Trophoblast cell (in vitro differentiated cells and primary cell): Measurements from ENCODE around the gene STPG4.

Source experiments
- DNase-seq, 2 donors: peaks; one replicate each; pipeline ENCODE4 v3.0.0-alpha.2; 2016
- H2AFZ ChIP-seq: 2 replicates; pipeline ENCODE4 v1.6.1; 2013; ENCODE audit warnings: low read length, moderate library complexity, mild to moderate bottlenecking; ENCODE audit not compliant: insufficient read depth, poor library complexity
- H2AK5ac ChIP-seq: 2 replicates; pipeline ENCODE4 v1.6.1; 2013; ENCODE audit warnings: mild to moderate bottlenecking, low read length
- H2BK120ac ChIP-seq: 2 replicates; pipeline ENCODE4 v1.6.1; 2013; ENCODE audit warnings: low read length, mild to moderate bottlenecking, moderate library complexity; ENCODE audit not compliant: insufficient read depth, poor library complexity
- H2BK12ac ChIP-seq: 2 replicates; pipeline ENCODE4 v1.6.1; 2013; ENCODE audit warnings: mild to moderate bottlenecking, low read length, moderate library complexity
- H2BK5ac ChIP-seq: 2 replicates; pipeline ENCODE4 v1.6.1; 2013; ENCODE audit warnings: low read length, low read depth, moderate library complexity, mild to moderate bottlenecking; ENCODE audit not compliant: poor library complexity
- H3K14ac ChIP-seq: 2 replicates; pipeline ENCODE4 v1.6.1; 2013; ENCODE audit warnings: mild to moderate bottlenecking, low read length
- H3K18ac ChIP-seq: 2 replicates; pipeline ENCODE4 v1.6.1; 2013; ENCODE audit warnings: mild to moderate bottlenecking, low read length
- H3K23ac ChIP-seq: 2 replicates; pipeline ENCODE4 v1.6.1; 2013; ENCODE audit warnings: low read length
- H3K27ac ChIP-seq: 2 replicates; pipeline ENCODE4 v1.5.1; 2013; ENCODE audit warnings: low read depth, mild to moderate bottlenecking, inconsistent platforms, low read length, moderate library complexity
- H3K27me3 ChIP-seq: 2 replicates; pipeline ENCODE4 v1.6.1; 2013; ENCODE audit warnings: inconsistent platforms, mild to moderate bottlenecking, low read length, moderate library complexity; ENCODE audit not compliant: insufficient read depth
- H3K36me3 ChIP-seq, 2 experiments: 1 replicate in 1 of 2; 2 replicates in 1 of 2; pipeline ENCODE4 v1.6.1; 2013; ENCODE audit warnings: low read length in 2 of 2, mild to moderate bottlenecking in 2 of 2, moderate library complexity in 1 of 2; ENCODE audit not compliant: insufficient read depth in 2 of 2, control insufficient read depth in 1 of 2
- H3K4ac ChIP-seq: 2 replicates; pipeline ENCODE4 v1.6.1; 2013; ENCODE audit warnings: low read depth, mild to moderate bottlenecking, low read length, moderate library complexity
- H3K4me1 ChIP-seq, 2 experiments: 1 replicate in 1 of 2; 2 replicates in 1 of 2; pipeline ENCODE4 v1.6.1; 2013; ENCODE audit warnings: low read length in 2 of 2, mild to moderate bottlenecking in 2 of 2, moderate library complexity in 1 of 2; ENCODE audit not compliant: insufficient read depth in 2 of 2, control insufficient read depth in 1 of 2
- H3K4me2 ChIP-seq: 2 replicates; pipeline ENCODE4 v1.6.1; 2013; ENCODE audit warnings: inconsistent platforms, mild to moderate bottlenecking, low read length, moderate library complexity
- H3K4me3 ChIP-seq: 2 replicates; pipeline ENCODE4 v1.5.1; 2013; ENCODE audit warnings: mild to moderate bottlenecking, low read depth, low read length, inconsistent platforms
- H3K79me1 ChIP-seq: one replicate; pipeline ENCODE4 v1.6.1; 2013; ENCODE audit warnings: low read length
- H3K79me2 ChIP-seq: 2 replicates; pipeline ENCODE4 v1.6.1; 2013; ENCODE audit warnings: low read length, mild to moderate bottlenecking; ENCODE audit not compliant: control insufficient read depth, insufficient read depth, poor library complexity
- H3K9ac ChIP-seq: 2 replicates; pipeline ENCODE4 v1.6.1; 2013; ENCODE audit warnings: mild to moderate bottlenecking, low read length
- H3K9me3 ChIP-seq: 2 replicates; pipeline ENCODE4 v1.6.1; 2013; ENCODE audit warnings: low read depth, mild to moderate bottlenecking, control low read depth, inconsistent platforms, low read length; ENCODE audit not compliant: insufficient read depth
- H4K12ac ChIP-seq: 2 replicates; pipeline ENCODE4 v1.6.1; 2013; ENCODE audit warnings: low read depth, mild to moderate bottlenecking, low read length, moderate library complexity
- H4K8ac ChIP-seq: 2 replicates; pipeline ENCODE4 v1.6.1; 2013; ENCODE audit warnings: low read depth, mild to moderate bottlenecking, low read length, moderate library complexity
- H4K91ac ChIP-seq: one replicate; pipeline ENCODE4 v1.6.1; 2013; ENCODE audit warnings: low read depth, mild to moderate bottlenecking, low read length, moderate library complexity
- WGBS: extraction: QIAGEN DNeasy Blood & Tissue Kit; methylation state at CpG from one replicate; pipeline ENCODE4 v1.1.7; 2013; ENCODE audit warnings: missing lambda C conversion rate; ENCODE audit not compliant: insufficient read length, insufficient coverage; ENCODE audit errors: extremely low coverage; 5-methylcytosine and 5-hydroxymethylcytosine counted together

Gene STPG4

DNA sequence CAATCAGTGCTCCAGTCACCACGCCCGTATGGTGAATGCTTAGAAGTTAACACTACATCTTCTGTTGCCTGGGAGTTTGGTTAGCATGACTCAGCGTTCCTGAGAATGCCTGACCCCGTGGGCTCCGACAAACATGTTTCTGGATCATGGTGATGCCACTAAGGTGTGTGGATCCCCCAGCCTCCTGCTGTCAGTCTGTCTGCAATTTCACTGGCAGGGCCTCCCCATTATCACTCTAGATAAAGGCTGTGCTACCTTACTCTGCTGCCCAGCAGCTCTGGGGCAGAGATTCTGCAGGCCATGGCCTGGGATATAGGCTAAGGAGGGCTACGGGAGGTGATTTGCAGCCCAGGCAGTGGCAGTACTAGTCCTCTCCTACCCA lies 66.0 kb downstream of the STPG4 start:
- no peak overlapping the region for H3K4me2 ChIP-seq
- H3K27me3 ChIP-seq: no peaks in the 10 kb centered on the region
- H2BK12ac ChIP-seq: peak overlapping the region; percentile 87
- peak overlapping the region; percentile 90 for H2AK5ac ChIP-seq
- no peak overlapping the region for H3K4me3 ChIP-seq
- no peaks in the 10 kb centered on the region for H3K9me3 ChIP-seq
- H2AFZ ChIP-seq: peak overlapping the region; percentile 81
- peaks cover 28 to 33% of the 10 kb centered on the region in 2 experiments for H3K4me1 ChIP-seq
- no CpG with 5 or more reads among the region's 6 CpGs for WGBS
- peak overlapping the region; percentile 92 for H3K18ac ChIP-seq
- no peaks in the 10 kb centered on the region for H3K36me3 ChIP-seq
- peaks cover 38% of the 10 kb centered on the region for H3K79me1 ChIP-seq
- H3K9ac ChIP-seq: no peak overlapping the region
- peak overlapping the region; percentile 40 for H4K12ac ChIP-seq
- H3K23ac ChIP-seq: no peak overlapping the region
- H4K91ac ChIP-seq: peak overlapping the region; percentile 86
- H4K8ac ChIP-seq: peak overlapping the region; percentile 33
- H2BK5ac ChIP-seq: peak overlapping the region; percentile 70
- H3K4ac ChIP-seq: peak overlapping the region; percentile 39
- peak overlapping the region; percentile 53 for H3K27ac ChIP-seq
- peak overlapping the region; percentile 70 for H3K14ac ChIP-seq
- H3K79me2 ChIP-seq: peaks cover 9% of the 10 kb centered on the region
- peak in 1 of 2 donors; percentile 48 for DNase-seq
- peak overlapping the region; percentile 90 for H2BK120ac ChIP-seq

DNA sequence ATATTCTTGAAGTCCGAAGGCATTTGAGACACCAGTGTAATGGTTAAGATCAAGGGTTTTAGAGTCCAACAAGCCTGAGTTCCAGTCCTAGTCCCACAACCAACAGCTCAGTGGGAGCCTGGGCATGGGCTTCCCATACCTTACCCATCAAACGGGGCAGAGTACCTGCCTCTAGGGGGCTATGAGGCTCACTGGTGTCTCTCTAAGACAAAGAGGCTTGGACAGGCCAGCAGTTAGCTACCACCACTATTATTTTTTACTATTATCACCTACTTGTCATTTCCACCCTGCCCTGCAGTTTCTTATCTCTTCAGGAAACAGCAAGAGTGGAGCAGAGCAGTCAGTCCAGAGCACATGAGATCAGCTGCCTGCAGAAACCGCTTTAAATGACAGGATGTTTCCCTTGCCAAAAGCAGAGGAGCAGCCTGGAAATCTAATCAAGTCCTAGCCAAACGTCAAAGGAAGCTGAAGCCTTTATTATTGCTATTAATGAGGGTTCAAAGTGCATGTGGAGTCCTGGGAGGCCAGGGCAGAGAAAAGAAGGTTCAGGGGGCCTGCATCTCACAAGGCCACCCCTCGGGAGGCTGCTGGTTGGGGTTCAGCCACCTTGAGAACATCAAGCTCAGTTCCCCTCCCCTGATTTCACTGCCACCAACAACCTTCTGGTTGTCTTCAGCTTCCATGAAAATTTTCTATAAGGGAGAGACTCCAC lies 66.6 kb downstream of the STPG4 start:
- WGBS: no CpG with 5 or more reads among the region's 5 CpGs
- H2BK12ac ChIP-seq: peak overlapping the region; percentile 91
- peak overlapping the region; percentile 72 for H2BK5ac ChIP-seq

DNA sequence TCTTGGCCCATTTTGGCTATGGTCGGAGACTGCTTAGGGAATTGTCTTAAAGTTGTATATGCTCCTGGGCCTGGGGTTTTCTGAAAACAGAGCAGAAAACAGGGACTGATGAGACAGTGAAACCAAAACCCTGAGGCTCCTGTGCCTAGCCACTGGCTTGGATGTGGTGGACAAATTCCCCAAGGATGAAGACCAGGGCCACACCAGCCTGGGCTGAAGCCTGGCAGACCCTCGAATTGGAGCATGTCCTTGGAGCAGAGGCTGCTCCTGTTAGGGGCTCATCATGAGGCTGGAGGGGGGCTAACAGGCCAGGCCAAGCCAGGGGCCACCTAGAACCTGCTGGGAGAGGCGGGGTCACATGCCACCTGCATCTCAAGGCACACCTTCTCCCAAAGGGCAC lies 68.1 kb downstream of the STPG4 start:
- Histone ChIP-seq H3K9ac (no peak overlapping the region), H2AK5ac (peak overlapping the region; percentile 94)

More for the DNA sequence above, 66.6 kb downstream of the STPG4 start:
- Histone ChIP-seq H3K14ac (peak overlapping the region; percentile 85), H3K4me1 (peaks cover 28 to 33% of the 10 kb centered on the region in 2 experiments), H3K27me3 (no peaks in the 10 kb centered on the region), H2AK5ac (peak overlapping the region; percentile 90), H4K12ac (peak overlapping the region; percentile 31), H3K18ac (peak overlapping the region; percentile 21), H4K91ac (peak overlapping the region; percentile 86), H3K4ac (peak overlapping the region; percentile 23), H3K79me1 (peaks cover 39% of the 10 kb centered on the region), H3K23ac (no peak overlapping the region), H3K9ac (no peak overlapping the region), H3K9me3 (no peaks in the 10 kb centered on the region), H3K27ac (peak overlapping the region; percentile 53), H4K8ac (peak overlapping the region; percentile 33), H2BK120ac (peak overlapping the region; percentile 90), H3K36me3 (no peaks in the 10 kb centered on the region), H3K4me3 (no peak overlapping the region), H3K4me2 (no peak overlapping the region), H2AFZ (peak overlapping the region; percentile 79), H3K79me2 (peaks cover 9% of the 10 kb centered on the region)
- DNase-seq: no peak

DNA sequence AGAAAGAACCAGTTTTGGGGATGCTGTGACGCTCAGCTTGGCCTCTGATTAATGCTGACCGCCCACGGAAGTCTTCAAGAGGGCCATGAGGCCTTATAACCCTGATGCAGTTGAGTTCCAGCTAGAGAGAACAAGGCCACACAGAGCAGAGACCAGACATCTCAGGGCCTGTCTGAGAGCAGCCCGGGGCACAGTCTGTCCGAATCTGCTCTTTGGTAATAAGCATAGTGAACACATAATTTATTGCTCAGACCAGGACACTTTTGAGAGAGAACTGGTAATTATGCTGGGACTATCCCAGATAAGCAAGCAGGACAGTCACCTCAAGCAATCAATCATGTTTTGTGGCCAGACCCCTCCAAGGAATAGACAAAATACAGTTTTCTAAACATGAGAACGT lies 68.5 kb downstream of the STPG4 start:
- Histone ChIP-seq H2AK5ac (no peak overlapping the region), H4K8ac (no peak overlapping the region), H3K4ac (no peak overlapping the region), H2AFZ (no peak overlapping the region), H3K4me1 (peaks cover 28 to 33% of the 10 kb centered on the region in 2 experiments), H3K9ac (no peak overlapping the region), H3K23ac (no peak overlapping the region), H2BK12ac (no peak overlapping the region), H2BK120ac (peak overlapping the region; percentile 90), H3K79me2 (peaks cover 9% of the 10 kb centered on the region), H2BK5ac (no peak overlapping the region), H4K12ac (no peak overlapping the region), H4K91ac (peak overlapping the region; percentile 85), H3K4me3 (no peak overlapping the region), H3K36me3 (no peaks in the 10 kb centered on the region), H3K9me3 (no peaks in the 10 kb centered on the region), H3K79me1 (peaks cover 39% of the 10 kb centered on the region), H3K27me3 (no peaks in the 10 kb centered on the region), H3K14ac (peak overlapping the region; percentile 62), H3K27ac (peak overlapping the region; percentile 89), H3K4me2 (no peak overlapping the region), H3K18ac (no peak overlapping the region)
- no peak for DNase-seq
- WGBS: no CpG with 5 or more reads among the region's 6 CpGs

More for the DNA sequence above, 68.1 kb downstream of the STPG4 start:
- Histone ChIP-seq H3K27me3 (no peaks in the 10 kb centered on the region), H2BK12ac (peak overlapping the region; percentile 93), H3K4me2 (no peak overlapping the region), H3K9me3 (no peaks in the 10 kb centered on the region), H2AFZ (no peak overlapping the region), H3K27ac (peak overlapping the region; percentile 89), H2BK5ac (peak overlapping the region; percentile 82), H3K79me1 (peaks cover 39% of the 10 kb centered on the region), H4K8ac (peak overlapping the region; percentile 65), H3K4me3 (no peak overlapping the region), H3K4ac (peak overlapping the region; percentile 44), H3K23ac (no peak overlapping the region), H3K36me3 (no peaks in the 10 kb centered on the region), H2BK120ac (peak overlapping the region; percentile 91), H3K14ac (peak overlapping the region; percentile 80), H4K91ac (peak overlapping the region; percentile 96), H3K79me2 (peaks cover 9% of the 10 kb centered on the region), H3K4me1 (peaks cover 28 to 33% of the 10 kb centered on the region in 2 experiments), H3K18ac (peak overlapping the region; percentile 92), H4K12ac (peak overlapping the region; percentile 52)
- WGBS: no CpG with 5 or more reads among the region's 3 CpGs
- DNase-seq: no peak
